Measurements from ENCODE around the gene STK32A.

The STK32A gene

GRCh38 chr5:147431586-147431985 is 196.8 kb downstream of the STK32A start:
- H3K4me3 Mint-ChIP-seq: no peak overlapping the region
- H3K4me1 Mint-ChIP-seq (ENCODE audit: low read depth): no peaks in the 10 kb centered on the region
- H3K9me3 Mint-ChIP-seq (ENCODE audit: low read depth): no peaks in the 10 kb centered on the region
- no peak overlapping the region for H3K27ac Mint-ChIP-seq
- H3K36me3 Mint-ChIP-seq: no peaks in the 10 kb centered on the region
- peaks cover 2% of the 10 kb centered on the region for H3K27me3 Mint-ChIP-seq

- peaks cover 2% of the 10 kb centered on the region for H3K27me3 Mint-ChIP-seq
- no peak overlapping the region for H3K27ac Mint-ChIP-seq
- no peak overlapping the region for H3K4me3 Mint-ChIP-seq
- H3K9me3 Mint-ChIP-seq (ENCODE audit: low read depth): no peaks in the 10 kb centered on the region
- H3K36me3 Mint-ChIP-seq: no peaks in the 10 kb centered on the region
- no peaks in the 10 kb centered on the region for H3K4me1 Mint-ChIP-seq (ENCODE audit: low read depth)
These were observed 197.5 kb downstream of the STK32A start for GRCh38 chr5:147432323-147432722.

- Mint-ChIP-seq H3K4me3 (no peak overlapping the region), H3K36me3 (no peaks in the 10 kb centered on the region), H3K27me3 (peaks cover 2% of the 10 kb centered on the region), H3K27ac (no peak overlapping the region), H3K4me1 (ENCODE audit: low read depth) (no peaks in the 10 kb centered on the region), H3K9me3 (ENCODE audit: low read depth) (no peaks in the 10 kb centered on the region)
These were observed 199.2 kb downstream of the STK32A start for GRCh38 chr5:147434049-147434448.

- Mint-ChIP-seq H3K27me3 (peaks cover 4% of the 10 kb centered on the region), H3K27ac (no peak overlapping the region), H3K4me3 (no peak overlapping the region), H3K9me3 (ENCODE audit: low read depth) (no peaks in the 10 kb centered on the region), H3K36me3 (no peaks in the 10 kb centered on the region), H3K4me1 (ENCODE audit: low read depth) (no peaks in the 10 kb centered on the region)
These were observed 201.8 kb downstream of the STK32A start for GRCh38 chr5:147436596-147436995.

DNA sequence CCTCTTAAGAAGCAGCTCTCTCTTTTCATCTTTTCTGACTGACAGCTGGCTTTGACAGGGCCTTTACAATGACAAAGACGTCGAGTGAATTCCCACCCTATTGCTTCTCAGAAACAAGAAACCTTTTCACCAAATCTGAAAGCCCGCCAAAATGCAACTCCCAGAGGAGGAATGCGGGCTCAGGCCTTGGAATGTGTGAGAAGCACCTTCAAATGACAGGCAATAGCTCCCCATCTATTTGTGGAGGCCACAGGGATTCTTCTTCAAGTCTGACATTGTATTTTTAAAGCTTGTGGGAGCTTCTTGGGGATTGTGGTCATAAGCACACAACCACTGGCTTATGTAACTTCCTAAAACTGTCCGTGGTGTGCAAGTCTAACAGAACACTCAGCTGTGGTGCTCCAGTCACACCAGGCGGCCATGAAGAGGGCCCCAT is 202.4 kb downstream of the STK32A start:
- H3K27me3 Mint-ChIP-seq: peaks cover 4% of the 10 kb centered on the region
- H3K4me1 Mint-ChIP-seq (ENCODE audit: low read depth): no peaks in the 10 kb centered on the region
- no peaks in the 10 kb centered on the region for H3K9me3 Mint-ChIP-seq (ENCODE audit: low read depth)
- no peaks in the 10 kb centered on the region for H3K36me3 Mint-ChIP-seq
- H3K4me3 Mint-ChIP-seq: no peak overlapping the region
- no peak overlapping the region for H3K27ac Mint-ChIP-seq

All from activated naive CD8-positive, alpha-beta T cell (primary cell).